ENCODE measurements around the gene FMO5. TPM values are rescaled to one million over a fixed set of nuclear protein-coding genes. Genes with fewer than 3 reads are reported as not detected.
"Not testable (repeated sequence)": the region's sequence is repeated elsewhere in the genome, so short reads cannot be mapped to it uniquely, and the experiment has no call there.

FMO5 gene
- total and polyA plus RNA-seq, 4 donors = 36.0 to 152 (median 99.1) TPM

- Histone ChIP-seq H3K4me3 (ENCODE audit: low read depth in 1 of 3, low read length in 3 of 3) (no peak overlapping the region), H3K36me3 (ENCODE audit: control insufficient read depth in 4 of 4, insufficient read depth in 3 of 4, low read depth in 1 of 4, low read length in 3 of 4) (peaks cover 1 to 52% (median 35%) of the 10 kb centered on the region in 4 donors), H3K27ac (ENCODE audit: low read depth in 1 of 2, low read length in 2 of 2) (no peak overlapping the region), H3K9ac (ENCODE audit: low read depth in 1 of 2, low read length in 2 of 2) (no peak overlapping the region), H3K9me3 (ENCODE audit: control insufficient read depth in 4 of 4, low read length in 3 of 4) (no peaks in the 10 kb centered on the region), H3K4me1 (ENCODE audit: control insufficient read depth in 4 of 4, insufficient read depth in 4 of 4, low read length in 3 of 4) (no peaks in the 10 kb centered on the region), H3K27me3 (ENCODE audit: control insufficient read depth in 4 of 4, insufficient read depth in 4 of 4, low read length in 3 of 4) (no peaks in the 10 kb centered on the region)
- DNase-seq (ENCODE audit: low spot score) = no peak
- 77% methylated on average over 4 of the region's 4 CpGs for WGBS
- TF ChIP-seq YY1 (IDR thresholded peaks at IDR 0.05) = no peak
Measured at GRCh38 chr1:147201276-147201675, 23.9 kb downstream of the FMO5 start.

GRCh38 chr1:147197324-147197723 lies 27.8 kb downstream of the FMO5 start:
- not testable (repeated sequence) for H3K27ac ChIP-seq (ENCODE audit: low read depth in 1 of 2, low read length in 2 of 2); H3K4me3 ChIP-seq (ENCODE audit: low read depth in 1 of 3, low read length in 3 of 3); H3K27me3 ChIP-seq (ENCODE audit: control insufficient read depth in 4 of 4, insufficient read depth in 4 of 4, low read length in 3 of 4); H3K9me3 ChIP-seq (ENCODE audit: control insufficient read depth in 4 of 4, low read length in 3 of 4); H3K4me1 ChIP-seq (ENCODE audit: control insufficient read depth in 4 of 4, insufficient read depth in 4 of 4, low read length in 3 of 4); DNase-seq (ENCODE audit: low spot score); H3K9ac ChIP-seq (ENCODE audit: low read depth in 1 of 2, low read length in 2 of 2)
- H3K36me3 ChIP-seq (ENCODE audit: control insufficient read depth in 4 of 4, insufficient read depth in 3 of 4, low read depth in 1 of 4, low read length in 3 of 4) = peaks cover 0 to 36% (median 21%) of the 10 kb centered on the region in 4 donors
- WGBS = 76% methylated on average over 3 of the region's 3 CpGs

- no peaks in the 10 kb centered on the region for H3K9me3 ChIP-seq (ENCODE audit: control insufficient read depth in 4 of 4, low read length in 3 of 4)
- peaks cover 4 to 29% (median 13%) of the 10 kb centered on the region in 4 donors for H3K36me3 ChIP-seq (ENCODE audit: control insufficient read depth in 4 of 4, insufficient read depth in 3 of 4, low read depth in 1 of 4, low read length in 3 of 4)
- DNase-seq (ENCODE audit: low spot score) = no peak
- no peaks in the 10 kb centered on the region for H3K27me3 ChIP-seq (ENCODE audit: control insufficient read depth in 4 of 4, insufficient read depth in 4 of 4, low read length in 3 of 4)
- no peaks in the 10 kb centered on the region for H3K4me1 ChIP-seq (ENCODE audit: control insufficient read depth in 4 of 4, insufficient read depth in 4 of 4, low read length in 3 of 4)
- WGBS = 92% methylated on average over 2 of the region's 2 CpGs
- TF ChIP-seq ZBTB33 (IDR thresholded peaks at IDR 0.05) (no peak), FOXA2 (IDR thresholded peaks at IDR 0.05) (no peak), TAF1 (conservative IDR thresholded peaks at IDR 0.05) (no peak), RXRA (IDR thresholded peaks at IDR 0.05) (no peak), HNF4G (IDR thresholded peaks at IDR 0.05) (no peak), GABPA (IDR thresholded peaks at IDR 0.05 in 1 of 2, conservative IDR thresholded peaks at IDR 0.05 in 1 of 2) (no peak), CTCF (IDR thresholded peaks at IDR 0.05; ENCODE audit: low read depth, low read length, missing input control) (no peak), SP1 (IDR thresholded peaks at IDR 0.05) (no peak), MAX (IDR thresholded peaks at IDR 0.05) (no peak), HNF4A (conservative IDR thresholded peaks at IDR 0.05) (no peak), NR2F2 (IDR thresholded peaks at IDR 0.05) (no peak), FOXA1 (IDR thresholded peaks at IDR 0.05) (no peak), JUND (IDR thresholded peaks at IDR 0.05) (no peak), RAD21 (IDR thresholded peaks at IDR 0.05) (no peak), YY1 (IDR thresholded peaks at IDR 0.05) (no peak), ATF3 (IDR thresholded peaks at IDR 0.05) (no peak), EGR1 (IDR thresholded peaks at IDR 0.05; ENCODE audit: low read depth in 2 of 2) (no peak), REST (IDR thresholded peaks at IDR 0.05) (no peak)
- no peak overlapping the region for H3K9ac ChIP-seq (ENCODE audit: low read depth in 1 of 2, low read length in 2 of 2)
- no peak overlapping the region for H3K4me3 ChIP-seq (ENCODE audit: low read depth in 1 of 3, low read length in 3 of 3)
- H3K27ac ChIP-seq (ENCODE audit: low read depth in 1 of 2, low read length in 2 of 2) = no peak overlapping the region
Measured at GRCh38 chr1:147189514-147189913, 35.6 kb downstream of the FMO5 start.

All from liver (tissue), 9 donors.